Skeletal muscle tissue (tissue), 4 donors: ENCODE measurements around the gene KCNQ2. TPM values are rescaled to one million over a fixed set of nuclear protein-coding genes. Genes with fewer than 3 reads are reported as not detected.

Experiments
- H3K27ac ChIP-seq: one replicate; pipeline ENCODE4 v1.7.0; 2013; ENCODE audit warnings: mild to moderate bottlenecking, low read depth, low read length, inconsistent platforms
- H3K27me3 ChIP-seq, 3 donors: one replicate each; pipeline ENCODE4 v1.7.0; 2013; ENCODE audit warnings: low read length in 3 of 3; ENCODE audit not compliant: control insufficient read depth in 3 of 3, insufficient read depth in 3 of 3
- H3K36me3 ChIP-seq, 3 donors: one replicate each; pipeline ENCODE4 v1.7.0; 2013; ENCODE audit warnings: low read length in 3 of 3; ENCODE audit not compliant: control insufficient read depth in 3 of 3, insufficient read depth in 3 of 3
- H3K4me1 ChIP-seq, 3 donors: one replicate each; pipeline ENCODE4 v1.7.0; 2013; ENCODE audit warnings: low read length in 3 of 3, mild to moderate bottlenecking in 3 of 3; ENCODE audit not compliant: control insufficient read depth in 3 of 3, insufficient read depth in 3 of 3
- H3K4me3 ChIP-seq, 3 donors: one replicate each; pipeline ENCODE4 v1.7.0; 2013; ENCODE audit warnings: low read length in 3 of 3
- H3K9ac ChIP-seq, 3 donors: one replicate each; pipeline ENCODE4 v1.7.0; 2013; ENCODE audit warnings: low read length in 3 of 3, mild to moderate bottlenecking in 3 of 3, moderate library complexity in 2 of 3, low read depth in 1 of 3
- H3K9me3 ChIP-seq, 3 donors: one replicate each; pipeline ENCODE4 v1.7.0; 2013; ENCODE audit warnings: low read length in 3 of 3; ENCODE audit not compliant: control insufficient read depth in 3 of 3
- total RNA-seq: library from RNA; depleted of rRNA; stranded (reverse); fragments of >200 nt; gene quantifications from one replicate; pipeline ENCODE4 v1.2.3, GENCODE V29; 2014
- donor health status: Osteomylitis.

The KCNQ2 gene
- total RNA-seq, 1 donor from 2014 or later: 1.6 TPM

- H3K27ac ChIP-seq: no peak overlapping the region
- H3K9me3 ChIP-seq: no peaks in the 10 kb centered on the region
- peaks cover 61 to 83% (median 78%) of the 10 kb centered on the region in 3 donors for H3K27me3 ChIP-seq
- H3K4me1 ChIP-seq: no peaks in the 10 kb centered on the region
- H3K4me3 ChIP-seq: no peak overlapping the region
- no peaks in the 10 kb centered on the region for H3K36me3 ChIP-seq
- H3K9ac ChIP-seq: no peak overlapping the region
These were observed 5.6 kb downstream of the KCNQ2 start for GRCh38 chr20:63466861-63467260.

GRCh38 chr20:63466250-63466825 is 6.1 kb downstream of the KCNQ2 start:
- Histone ChIP-seq H3K27ac (no peak overlapping the region), H3K4me3 (no peak overlapping the region), H3K9ac (no peak overlapping the region), H3K4me1 (no peaks in the 10 kb centered on the region), H3K36me3 (no peaks in the 10 kb centered on the region), H3K27me3 (peaks cover 64 to 81% (median 80%) of the 10 kb centered on the region in 3 donors), H3K9me3 (no peaks in the 10 kb centered on the region)

- Histone ChIP-seq H3K27me3 (peaks cover 63 to 81% (median 79%) of the 10 kb centered on the region in 3 donors), H3K4me3 (no peak overlapping the region), H3K27ac (no peak overlapping the region), H3K36me3 (no peaks in the 10 kb centered on the region), H3K9ac (no peak overlapping the region), H3K4me1 (no peaks in the 10 kb centered on the region), H3K9me3 (no peaks in the 10 kb centered on the region)
These were observed 6.8 kb downstream of the KCNQ2 start for GRCh38 chr20:63465380-63466249.

- Histone ChIP-seq H3K27me3 (peaks cover 53 to 78% (median 73%) of the 10 kb centered on the region in 3 donors), H3K9me3 (no peaks in the 10 kb centered on the region), H3K9ac (no peak overlapping the region), H3K4me3 (no peak overlapping the region), H3K4me1 (no peaks in the 10 kb centered on the region), H3K36me3 (no peaks in the 10 kb centered on the region), H3K27ac (no peak overlapping the region)
These were observed 8.2 kb downstream of the KCNQ2 start for GRCh38 chr20:63464289-63464635.

GRCh38 chr20:63463400-63464288 is 8.8 kb downstream of the KCNQ2 start:
- no peak overlapping the region for H3K9ac ChIP-seq
- H3K4me3 ChIP-seq: no peak overlapping the region
- peaks cover 53 to 74% (median 73%) of the 10 kb centered on the region in 3 donors for H3K27me3 ChIP-seq
- H3K27ac ChIP-seq: no peak overlapping the region
- H3K9me3 ChIP-seq: no peaks in the 10 kb centered on the region
- H3K4me1 ChIP-seq: no peaks in the 10 kb centered on the region
- no peaks in the 10 kb centered on the region for H3K36me3 ChIP-seq

GRCh38 chr20:63462244-63462643 is 10.2 kb downstream of the KCNQ2 start:
- no peaks in the 10 kb centered on the region for H3K36me3 ChIP-seq
- no peak overlapping the region for H3K4me3 ChIP-seq
- peaks cover 52 to 78% (median 77%) of the 10 kb centered on the region in 3 donors for H3K27me3 ChIP-seq
- no peaks in the 10 kb centered on the region for H3K4me1 ChIP-seq
- H3K9ac ChIP-seq: no peak overlapping the region
- no peak overlapping the region for H3K27ac ChIP-seq
- no peaks in the 10 kb centered on the region for H3K9me3 ChIP-seq

- Histone ChIP-seq H3K9me3 (no peaks in the 10 kb centered on the region), H3K27ac (no peak overlapping the region), H3K4me1 (no peaks in the 10 kb centered on the region), H3K27me3 (peaks cover 52 to 82% (median 77%) of the 10 kb centered on the region in 3 donors), H3K4me3 (no peak overlapping the region), H3K9ac (no peak overlapping the region), H3K36me3 (no peaks in the 10 kb centered on the region)
These were observed 11.2 kb downstream of the KCNQ2 start for GRCh38 chr20:63461104-63461763.

GRCh38 chr20:63459070-63459380 is 13.4 kb downstream of the KCNQ2 start:
- Histone ChIP-seq H3K4me1 (peaks cover 0 to 10% (median 4%) of the 10 kb centered on the region in 3 donors), H3K4me3 (no peak overlapping the region), H3K9me3 (no peaks in the 10 kb centered on the region), H3K9ac (no peak overlapping the region), H3K27me3 (peaks cover 56 to 80% (median 72%) of the 10 kb centered on the region in 3 donors), H3K36me3 (no peaks in the 10 kb centered on the region), H3K27ac (no peak overlapping the region)

- no peak overlapping the region for H3K27ac ChIP-seq
- no peak overlapping the region for H3K9ac ChIP-seq
- peaks cover 0 to 15% (median 8%) of the 10 kb centered on the region in 3 donors for H3K4me1 ChIP-seq
- H3K27me3 ChIP-seq: peaks cover 59 to 80% (median 73%) of the 10 kb centered on the region in 3 donors
- H3K36me3 ChIP-seq: no peaks in the 10 kb centered on the region
- H3K9me3 ChIP-seq: no peaks in the 10 kb centered on the region
- no peak overlapping the region for H3K4me3 ChIP-seq
These were observed 14.0 kb downstream of the KCNQ2 start for GRCh38 chr20:63458170-63459069.
